ENCODE data around the gene PSMA4. TPM values are rescaled to one million over a fixed set of nuclear protein-coding genes. Genes with fewer than 3 reads are reported as not detected.

The PSMA4 gene
- total and polyA plus RNA-seq, 2 of the 8 experiments (the other 6 are each of a cell fraction or from before 2014, with no cell fraction given), result 348 to 445 TPM

GRCh38 chr15:78565097-78565950 is 25.1 kb downstream of the PSMA4 start, which contains the start of gene CHRNA5:
Gene CHRNA5 (plus strand): TSS chr15:78565520. CDS start chr15:78565720, 200 bp downstream.
- H2BK15ac ChIP-seq (ENCODE audit: low read length), result no peak within 1 kb of the TSS
- WGBS, 2 experiments (ENCODE audit: extremely low coverage in 1 of 2, insufficient coverage in 1 of 2, insufficient read length in 1 of 2, insufficient replicate concordance in 2 of 2, low coverage in 1 of 2, low lambda C conversion rate in 2 of 2, missing lambda C conversion rate in 1 of 2), result 2% methylated on average over 39 of the region's 75 CpGs; no CpG with 5 or more reads in 1 of the 2 experiments
- H4K91ac ChIP-seq (replicated peaks; ENCODE audit: insufficient read length, low read length), result no peak within 1 kb of the TSS
- DNase-seq (ENCODE audit: low read depth in 1 of 2, low spot score in 2 of 2), result peak; percentile 95 to 100
- POLR2A ChIA-PET (ENCODE audit: partially characterized antibody), result interaction anchor here (0.6 to 2.6 kb wide), 18 partner anchors 9 to 301 kb away, joined by 3 to 17 read pairs (median 4); partner anchors contain the start of genes DNAJA4, HYKK, PSMA4 and SKIC8
- H3K79me2 ChIP-seq (ENCODE audit: control insufficient read depth in 1 of 2, insufficient read depth in 2 of 2, low read length in 2 of 2), result peaks cover 0 to 30% of the 10 kb centered on the region in 2 experiments; a peak in 2 of 4 replicates
- H2AFZ ChIP-seq (ENCODE audit: low read length), result peak within 1 kb of the TSS; percentile 94
- no peak within 1 kb of the TSS for H2BK120ac ChIP-seq (replicated peaks; ENCODE audit: low read depth, low read length)
- CTCF ChIA-PET (ENCODE audit: partially characterized antibody), result interaction anchor here (0.6 to 2.1 kb wide), 15 partner anchors 9 to 300 kb away, joined by 3 to 7 read pairs (median 4); partner anchors contain the start of gene PSMA4
- peak within 1 kb of the TSS; percentile 53 for H4K5ac ChIP-seq (ENCODE audit: insufficient read length, low read depth, low read length)
- H3K14ac ChIP-seq (ENCODE audit: insufficient read length), result no peak within 1 kb of the TSS
- H3K4me2 ChIP-seq (ENCODE audit: insufficient read depth in 1 of 2, low read depth in 2 of 2, low read length in 2 of 2), result peak within 1 kb of the TSS; percentile 63 to 87
- no peaks in the 10 kb centered on the region for H3K9me3 ChIP-seq (ENCODE audit: insufficient read depth in 2 of 2, low read depth in 1 of 2, low read length in 1 of 2)
- H3K18ac ChIP-seq (ENCODE audit: extremely low read depth, low read length), result peak within 1 kb of the TSS; percentile 51; the same call in 1 of the 2 replicates
- no peak for FAIRE-seq
- H3K56ac ChIP-seq (replicated peaks; ENCODE audit: insufficient read length, low read depth, low read length), result peak within 1 kb of the TSS; percentile 52
- no peak within 1 kb of the TSS for H2BK12ac ChIP-seq (ENCODE audit: low read depth, low read length)
- H3K79me1 ChIP-seq (ENCODE audit: low read depth, low read length), result no peaks in the 10 kb centered on the region
- H3K36me3 ChIP-seq (ENCODE audit: control insufficient read depth in 2 of 4, insufficient read depth in 4 of 4, low read length in 3 of 4), result no peaks in the 10 kb centered on the region
- no peaks in the 10 kb centered on the region for H3K27me3 ChIP-seq (replicated peaks in 1 of 4; ENCODE audit: control insufficient read depth in 3 of 4, extremely low read depth in 1 of 4, insufficient read depth in 3 of 4, low read length in 3 of 4)
- H4K20me1 ChIP-seq (replicated peaks in 1 of 2; ENCODE audit: control insufficient read depth in 1 of 2, insufficient read depth in 2 of 2, low read length in 2 of 2), result no peaks in the 10 kb centered on the region
- peak within 1 kb of the TSS; percentile 2 for H3K4ac ChIP-seq (replicated peaks; ENCODE audit: insufficient read length, low read depth, low read length)
- H3K4me1 ChIP-seq (replicated peaks in 1 of 4; ENCODE audit: control insufficient read depth in 3 of 4, insufficient read depth in 4 of 4, low read length in 3 of 4), result peaks cover 3 to 7% (median 4%) of the 10 kb centered on the region in 4 experiments; a peak in 6 of 7 replicates
- H2AK5ac ChIP-seq (ENCODE audit: low read depth, low read length), result no peak within 1 kb of the TSS
- peak within 1 kb of the TSS; percentile 61 to 82 (median 77) for H3K9ac ChIP-seq (replicated peaks in 1 of 4; ENCODE audit: extremely low read depth in 1 of 4, low read depth in 3 of 4, low read length in 3 of 4)
- H3K23ac ChIP-seq (ENCODE audit: insufficient read length), result no peak within 1 kb of the TSS
- H3K27ac ChIP-seq (ENCODE audit: low read depth, low read length), result peak within 1 kb of the TSS; percentile 71; the same call in 1 of the 2 replicates
- H4K8ac ChIP-seq (ENCODE audit: extremely low read depth, insufficient read depth, low read length), result peak within 1 kb of the TSS; percentile 80
- no peak within 1 kb of the TSS for H2BK20ac ChIP-seq (ENCODE audit: low read length)
- H3K4me3 ChIP-seq (ENCODE audit: extremely low read depth in 1 of 4, insufficient read depth in 2 of 4, low read depth in 3 of 4, low read length in 4 of 4), result peak within 1 kb of the TSS; percentile 80 to 89 (median 84)
- H2BK5ac ChIP-seq (ENCODE audit: low read depth, low read length), result 0 out of 2 replicates have a peak within 1 kb of the TSS, but pooled peaks have one; percentile 18
- H3K23me2 ChIP-seq (ENCODE audit: low read depth, low read length), result peaks cover 5% of the 10 kb centered on the region; the same call in 1 of the 2 replicates
- no peak for TF ChIP-seq KDM5A (IDR thresholded peaks at IDR 0.05; ENCODE audit: low read length)
- peak; percentile 92 to 95 for TF ChIP-seq POLR2A (IDR thresholded peaks at IDR 0.05; ENCODE audit: control extremely low read depth in 1 of 2, low read depth in 2 of 2, low read length in 2 of 2)
- TF ChIP-seq CTBP2 (IDR thresholded peaks at IDR 0.05; ENCODE audit: borderline replicate concordance, insufficient read depth, insufficient read length, low read length), result no peak
- peak; percentile 97 for TF ChIP-seq PHF8 (conservative IDR thresholded peaks at IDR 0.05; ENCODE audit: low read depth, low read length)
- TF ChIP-seq, protein P1, sequence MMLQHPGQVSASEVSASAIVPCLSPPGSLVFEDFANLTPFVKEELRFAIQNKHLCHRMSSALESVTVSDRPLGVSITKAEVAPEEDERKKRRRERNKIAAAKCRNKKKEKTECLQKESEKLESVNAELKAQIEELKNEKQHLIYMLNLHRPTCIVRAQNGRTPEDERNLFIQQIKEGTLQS (IDR thresholded peaks at IDR 0.05; ENCODE audit: insufficient read depth, low read depth, low read length), result no peak
- TF ChIP-seq SP1 (IDR thresholded peaks at IDR 0.05; ENCODE audit: low read depth, low read length), result 0 out of 2 replicates have a peak, but pooled peaks have one; percentile 16
- TF ChIP-seq BCL11A (IDR thresholded peaks at IDR 0.05; ENCODE audit: low read depth in 2 of 2, low read length in 2 of 2), result no peak
- no peak for TF ChIP-seq GTF2F1 (IDR thresholded peaks at IDR 0.05; ENCODE audit: borderline replicate concordance, low read depth, low read length)
- no peak for TF ChIP-seq SIX5 (IDR thresholded peaks at IDR 0.05; ENCODE audit: low read depth, low read length)
- TF ChIP-seq TAF7 (optimal IDR thresholded peaks at IDR 0.05; ENCODE audit: borderline replicate concordance, low read depth, low read length), result peak; percentile 47

All from H1 (cell line).